Measurements from ENCODE around the gene PSMA5. TPM values are rescaled to one million over a fixed set of nuclear protein-coding genes. Genes with fewer than 3 reads are reported as not detected.

PSMA5 gene
- total RNA-seq, 6 donors from 2014 or later = 15.2 to 69.5 (median 29.8) TPM

GRCh38 chr1:109368464-109368863 lies 57.8 kb downstream of the PSMA5 start:
- Histone ChIP-seq H3K4me1 (peaks cover 21 to 42% (median 33%) of the 10 kb centered on the region in 4 donors), H3K36me3 (peaks cover 8 to 25% (median 16%) of the 10 kb centered on the region in 4 donors), H3K27ac (peak overlapping the region; percentile 10 to 81 (median 60)), H3K4me3 (no peak overlapping the region), H3K9me3 (no peaks in the 10 kb centered on the region), H3K27me3 (no peaks in the 10 kb centered on the region)
- TF ChIP-seq POLR2AphosphoS5 (IDR thresholded peaks at IDR 0.05) = no peak
- TF ChIP-seq POLR2A (IDR thresholded peaks at IDR 0.05) = no peak
- no peak for TF ChIP-seq EP300 (IDR thresholded peaks at IDR 0.05)
- TF ChIP-seq, protein P1, sequence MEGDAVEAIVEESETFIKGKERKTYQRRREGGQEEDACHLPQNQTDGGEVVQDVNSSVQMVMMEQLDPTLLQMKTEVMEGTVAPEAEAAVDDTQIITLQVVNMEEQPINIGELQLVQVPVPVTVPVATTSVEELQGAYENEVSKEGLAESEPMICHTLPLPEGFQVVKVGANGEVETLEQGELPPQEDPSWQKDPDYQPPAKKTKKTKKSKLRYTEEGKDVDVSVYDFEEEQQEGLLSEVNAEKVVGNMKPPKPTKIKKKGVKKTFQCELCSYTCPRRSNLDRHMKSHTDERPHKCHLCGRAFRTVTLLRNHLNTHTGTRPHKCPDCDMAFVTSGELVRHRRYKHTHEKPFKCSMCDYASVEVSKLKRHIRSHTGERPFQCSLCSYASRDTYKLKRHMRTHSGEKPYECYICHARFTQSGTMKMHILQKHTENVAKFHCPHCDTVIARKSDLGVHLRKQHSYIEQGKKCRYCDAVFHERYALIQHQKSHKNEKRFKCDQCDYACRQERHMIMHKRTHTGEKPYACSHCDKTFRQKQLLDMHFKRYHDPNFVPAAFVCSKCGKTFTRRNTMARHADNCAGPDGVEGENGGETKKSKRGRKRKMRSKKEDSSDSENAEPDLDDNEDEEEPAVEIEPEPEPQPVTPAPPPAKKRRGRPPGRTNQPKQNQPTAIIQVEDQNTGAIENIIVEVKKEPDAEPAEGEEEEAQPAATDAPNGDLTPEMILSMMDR (IDR thresholded peaks at IDR 0.05) = no peak
- DNase-seq = no peak
- 94 to 100% methylated on average over 1 of the region's 1 CpG for WGBS, 2 donors
- ATAC-seq (ENCODE audit: low FRiP score in 2 of 2) = no peak

DNA sequence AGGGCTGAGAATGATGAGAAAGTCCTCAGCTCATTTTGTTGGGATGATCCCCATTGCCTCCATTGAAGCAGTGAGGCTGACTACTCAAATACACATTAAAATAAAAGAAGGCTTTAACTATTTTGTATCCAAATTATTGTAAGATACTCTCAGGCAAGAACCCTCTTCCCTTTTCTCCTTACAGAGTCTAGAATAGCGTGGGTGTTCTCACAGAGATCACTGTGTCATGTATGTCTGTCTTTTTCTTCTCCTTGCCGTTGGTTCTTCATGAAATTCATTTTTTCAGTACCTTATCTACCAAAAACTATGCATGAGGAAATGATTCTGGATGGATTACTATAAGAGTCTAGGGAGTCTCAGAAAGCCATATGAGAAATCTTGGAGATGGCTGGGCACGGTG lies 58.6 kb downstream of the PSMA5 start:
- 90 to 93% methylated on average over 3 of the region's 3 CpGs for WGBS, 2 donors
- ATAC-seq (ENCODE audit: low FRiP score in 2 of 2) (no peak), DNase-seq (no peak)
- H3K27me3 ChIP-seq = no peaks in the 10 kb centered on the region
- no peak overlapping the region for H3K27ac ChIP-seq
- H3K9me3 ChIP-seq = no peaks in the 10 kb centered on the region
- TF ChIP-seq POLR2AphosphoS5 (IDR thresholded peaks at IDR 0.05) (no peak), POLR2A (IDR thresholded peaks at IDR 0.05) (no peak), EP300 (IDR thresholded peaks at IDR 0.05) (no peak)
- TF ChIP-seq, protein P1 (IDR thresholded peaks at IDR 0.05) = no peak
- H3K4me3 ChIP-seq = no peak overlapping the region
- H3K36me3 ChIP-seq = peaks cover 8 to 30% (median 16%) of the 10 kb centered on the region in 4 donors
- peaks cover 21 to 34% (median 27%) of the 10 kb centered on the region in 4 donors for H3K4me1 ChIP-seq

GRCh38 chr1:109365642-109366204 lies 60.5 kb downstream of the PSMA5 start:
- no peak for TF ChIP-seq EP300 (IDR thresholded peaks at IDR 0.05)
- TF ChIP-seq POLR2AphosphoS5 (IDR thresholded peaks at IDR 0.05) = no peak
- TF ChIP-seq POLR2A (IDR thresholded peaks at IDR 0.05) = no peak
- TF ChIP-seq, protein P1 (IDR thresholded peaks at IDR 0.05) = no peak
- Histone ChIP-seq H3K4me1 (peaks cover 10 to 25% (median 17%) of the 10 kb centered on the region in 4 donors), H3K4me3 (no peak overlapping the region), H3K9me3 (no peaks in the 10 kb centered on the region), H3K36me3 (peaks cover 8 to 30% (median 16%) of the 10 kb centered on the region in 4 donors), H3K27me3 (no peaks in the 10 kb centered on the region), H3K27ac (no peak overlapping the region)
- WGBS, 2 donors = 93 to 95% methylated on average over 2 of the region's 2 CpGs
- ATAC-seq (ENCODE audit: low FRiP score in 2 of 2) = no peak
- no peak for DNase-seq

GRCh38 chr1:109361649-109362048 lies 64.6 kb downstream of the PSMA5 start:
- no peaks in the 10 kb centered on the region for H3K27me3 ChIP-seq
- 42 to 55% methylated on average over 1 of the region's 1 CpG for WGBS, 2 donors
- peaks cover 4 to 30% (median 11%) of the 10 kb centered on the region in 4 donors for H3K36me3 ChIP-seq
- H3K4me3 ChIP-seq = no peak overlapping the region
- H3K27ac ChIP-seq = peak overlapping the region in 1 of 4 donors; percentile 7
- no peak for DNase-seq
- no peaks in the 10 kb centered on the region for H3K9me3 ChIP-seq
- TF ChIP-seq POLR2A (IDR thresholded peaks at IDR 0.05) = no peak
- TF ChIP-seq, protein P1 (IDR thresholded peaks at IDR 0.05) = no peak
- peaks cover 4 to 11% (median 8%) of the 10 kb centered on the region in 4 donors for H3K4me1 ChIP-seq
- no peak for ATAC-seq (ENCODE audit: low FRiP score in 2 of 2)

DNA sequence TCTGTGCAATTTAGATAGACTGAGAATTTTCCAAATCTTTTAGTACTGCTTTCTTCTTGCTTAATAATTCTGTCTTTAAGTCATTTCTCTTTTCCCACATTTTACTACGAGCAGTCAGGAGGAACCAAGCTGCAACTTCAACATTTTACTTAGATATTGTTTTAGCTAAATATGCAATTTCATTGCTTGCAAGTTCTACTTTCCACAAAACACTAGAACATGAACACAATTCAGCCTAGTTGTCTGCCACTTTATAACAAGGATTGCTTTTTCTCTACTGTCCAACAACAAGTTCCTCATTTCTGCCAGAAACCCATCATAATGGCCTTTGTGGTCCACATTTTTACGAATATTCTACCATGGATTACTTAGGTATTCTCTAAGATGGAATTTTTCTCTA lies 65.2 kb downstream of the PSMA5 start:
- peaks cover 0 to 24% (median 5%) of the 10 kb centered on the region in 4 donors for H3K36me3 ChIP-seq
- H3K27ac ChIP-seq = peak overlapping the region in 1 of 4 donors; percentile 7
- H3K4me3 ChIP-seq = no peak overlapping the region
- no peak for TF ChIP-seq POLR2AphosphoS5 (IDR thresholded peaks at IDR 0.05)
- TF ChIP-seq EP300 (IDR thresholded peaks at IDR 0.05) = no peak
- TF ChIP-seq, protein P1 (IDR thresholded peaks at IDR 0.05) = no peak
- DNase-seq (no peak), ATAC-seq (ENCODE audit: low FRiP score in 2 of 2) (no peak)
- 67 to 84% methylated on average over 2 of the region's 2 CpGs for WGBS, 2 donors
- H3K9me3 ChIP-seq = no peaks in the 10 kb centered on the region
- H3K4me1 ChIP-seq = peaks cover 4 to 11% (median 8%) of the 10 kb centered on the region in 4 donors
- H3K27me3 ChIP-seq = no peaks in the 10 kb centered on the region

Data from upper lobe of left lung (tissue), 6 donors.